ENCODE data around the gene SCN9A.

- no peak for TF ChIP-seq CTCF (conservative IDR thresholded peaks at IDR 0.05; ENCODE audit: low read length)
- no peak for TF ChIP-seq EZH2phosphoT487 (IDR thresholded peaks at IDR 0.05; ENCODE audit: borderline replicate concordance, low read depth, low read length)
Measured at GRCh38 chr2:166333801-166334200, 41.9 kb downstream of the SCN9A start.

Measured in OCI-LY7 (cell line).